ENCODE measurements around the gene TEX38.
"Not testable (repeated sequence)": the region's sequence is repeated elsewhere in the genome, so short reads cannot be mapped to it uniquely, and the experiment has no call there.

The TEX38 gene

GRCh38 chr1:46691997-46692790 lies 20.5 kb downstream of the TEX38 start:
- H3K9me3 Mint-ChIP-seq, result no peaks in the 10 kb centered on the region
- TF ChIP-seq, protein P1, sequence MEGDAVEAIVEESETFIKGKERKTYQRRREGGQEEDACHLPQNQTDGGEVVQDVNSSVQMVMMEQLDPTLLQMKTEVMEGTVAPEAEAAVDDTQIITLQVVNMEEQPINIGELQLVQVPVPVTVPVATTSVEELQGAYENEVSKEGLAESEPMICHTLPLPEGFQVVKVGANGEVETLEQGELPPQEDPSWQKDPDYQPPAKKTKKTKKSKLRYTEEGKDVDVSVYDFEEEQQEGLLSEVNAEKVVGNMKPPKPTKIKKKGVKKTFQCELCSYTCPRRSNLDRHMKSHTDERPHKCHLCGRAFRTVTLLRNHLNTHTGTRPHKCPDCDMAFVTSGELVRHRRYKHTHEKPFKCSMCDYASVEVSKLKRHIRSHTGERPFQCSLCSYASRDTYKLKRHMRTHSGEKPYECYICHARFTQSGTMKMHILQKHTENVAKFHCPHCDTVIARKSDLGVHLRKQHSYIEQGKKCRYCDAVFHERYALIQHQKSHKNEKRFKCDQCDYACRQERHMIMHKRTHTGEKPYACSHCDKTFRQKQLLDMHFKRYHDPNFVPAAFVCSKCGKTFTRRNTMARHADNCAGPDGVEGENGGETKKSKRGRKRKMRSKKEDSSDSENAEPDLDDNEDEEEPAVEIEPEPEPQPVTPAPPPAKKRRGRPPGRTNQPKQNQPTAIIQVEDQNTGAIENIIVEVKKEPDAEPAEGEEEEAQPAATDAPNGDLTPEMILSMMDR (IDR thresholded peaks at IDR 0.05; ENCODE audit: unreplicated experiment in 3 of 3), result no peak
- H3K4me3 Mint-ChIP-seq, result no peak overlapping the region
- peak overlapping the region in 2 of 3 experiments; percentile 27 to 40 for H3K27ac Mint-ChIP-seq
- no peaks in the 10 kb centered on the region for H3K27me3 Mint-ChIP-seq (ENCODE audit: low read depth)
- peaks cover 60% of the 10 kb centered on the region for H3K36me3 Mint-ChIP-seq (ENCODE audit: low read depth)
- peaks cover 63% of the 10 kb centered on the region for H3K4me1 Mint-ChIP-seq

DNA sequence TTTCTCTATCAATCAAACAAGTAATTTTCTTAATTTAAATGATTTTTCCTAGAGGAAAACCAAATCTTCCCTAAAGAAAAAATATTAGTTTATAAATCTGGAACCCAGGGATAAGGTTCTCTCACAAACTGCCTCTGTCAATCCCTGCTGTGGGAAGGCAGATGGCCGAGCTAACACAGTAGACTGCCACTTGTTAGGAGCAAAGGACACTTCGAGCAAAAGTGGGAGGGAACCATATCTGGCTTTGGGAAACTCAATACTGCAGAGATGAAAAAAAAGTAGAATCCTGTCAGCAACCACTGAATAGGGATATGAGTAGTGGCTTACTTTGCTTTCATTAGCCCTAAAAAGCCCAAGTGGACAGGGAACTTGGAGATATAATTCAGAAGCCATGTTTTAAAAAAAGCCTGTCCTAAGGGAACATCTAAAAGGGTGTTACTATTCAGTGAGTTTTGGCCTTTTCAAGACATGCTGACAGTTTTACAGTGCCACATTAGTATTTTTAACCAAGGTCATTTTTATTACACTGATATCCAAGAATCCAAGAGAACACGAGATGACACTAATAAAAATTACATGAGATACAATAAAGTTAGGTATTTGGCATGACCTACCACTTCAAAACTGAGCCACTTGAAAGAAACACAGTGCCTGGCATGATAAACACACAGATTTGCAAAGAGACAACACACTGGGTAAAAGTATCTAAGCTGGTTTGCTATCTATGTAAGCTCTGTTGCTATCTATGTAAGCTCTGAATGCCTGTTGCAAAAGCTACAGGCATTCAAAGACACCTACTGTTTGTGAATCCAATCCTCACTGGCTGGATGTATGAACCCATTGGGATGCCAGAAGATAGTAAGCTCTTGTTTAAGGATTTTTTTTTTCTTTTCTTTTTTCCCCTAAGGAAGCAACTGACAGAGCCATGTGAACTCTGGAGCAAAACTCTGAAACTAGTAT lies 21.4 kb downstream of the TEX38 start:
- no peak overlapping the region for H3K27ac Mint-ChIP-seq
- no peaks in the 10 kb centered on the region for H3K27me3 Mint-ChIP-seq (ENCODE audit: low read depth)
- TF ChIP-seq, protein P1 (IDR thresholded peaks at IDR 0.05; ENCODE audit: unreplicated experiment in 3 of 3), result no peak
- no peak overlapping the region for H3K4me3 Mint-ChIP-seq
- peaks cover 54% of the 10 kb centered on the region for H3K4me1 Mint-ChIP-seq
- peaks cover 63% of the 10 kb centered on the region for H3K36me3 Mint-ChIP-seq (ENCODE audit: low read depth)
- H3K9me3 Mint-ChIP-seq, result no peaks in the 10 kb centered on the region

DNA sequence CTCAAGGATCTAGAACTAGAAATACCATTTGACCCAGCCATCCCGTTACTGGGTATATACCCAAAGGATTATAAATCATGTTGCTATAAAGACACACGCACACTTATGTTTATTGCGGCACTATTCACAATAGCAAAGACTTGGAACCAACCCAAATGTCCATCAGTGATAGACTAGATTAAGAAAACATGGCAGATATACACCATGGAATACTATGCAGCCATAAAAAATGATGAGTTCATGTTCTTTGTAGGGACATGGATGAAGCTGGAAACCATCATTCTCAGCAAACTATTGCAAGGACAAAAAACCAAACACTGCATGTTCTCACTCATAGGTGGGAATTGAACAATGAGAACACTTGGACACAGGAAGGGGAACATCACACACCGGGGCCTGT lies 23.0 kb downstream of the TEX38 start:
- not testable (repeated sequence) for H3K27me3 Mint-ChIP-seq (ENCODE audit: low read depth); H3K4me3 Mint-ChIP-seq; H3K9me3 Mint-ChIP-seq; H3K27ac Mint-ChIP-seq
- H3K36me3 Mint-ChIP-seq (ENCODE audit: low read depth), result peaks cover 50% of the 10 kb centered on the region
- H3K4me1 Mint-ChIP-seq, result peaks cover 38% of the 10 kb centered on the region

DNA sequence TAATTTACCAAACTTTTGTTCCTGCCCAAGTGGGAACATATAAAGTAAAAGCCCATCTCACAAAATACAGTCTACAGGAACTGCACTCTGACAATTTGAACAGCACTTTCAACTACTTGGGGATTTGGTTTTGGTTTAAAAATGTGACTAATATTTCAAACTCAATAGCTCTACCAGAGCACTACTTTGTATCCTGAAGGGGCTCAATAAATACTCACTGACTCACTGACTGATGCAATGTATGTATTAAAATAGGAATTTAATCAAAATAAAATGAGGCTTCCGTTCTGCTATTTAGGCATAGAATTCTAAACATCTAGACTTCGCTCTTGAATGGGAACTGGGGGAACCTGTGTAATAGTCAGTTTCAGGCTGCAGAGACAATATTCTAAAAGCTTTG lies 25.4 kb downstream of the TEX38 start:
- Mint-ChIP-seq H3K9me3 (no peaks in the 10 kb centered on the region), H3K27me3 (ENCODE audit: low read depth) (no peaks in the 10 kb centered on the region), H3K36me3 (ENCODE audit: low read depth) (peaks cover 37% of the 10 kb centered on the region), H3K4me3 (no peak overlapping the region), H3K4me1 (peaks cover 15% of the 10 kb centered on the region), H3K27ac (no peak overlapping the region)
- TF ChIP-seq, protein P1 (IDR thresholded peaks at IDR 0.05; ENCODE audit: unreplicated experiment in 3 of 3), result no peak

DNA sequence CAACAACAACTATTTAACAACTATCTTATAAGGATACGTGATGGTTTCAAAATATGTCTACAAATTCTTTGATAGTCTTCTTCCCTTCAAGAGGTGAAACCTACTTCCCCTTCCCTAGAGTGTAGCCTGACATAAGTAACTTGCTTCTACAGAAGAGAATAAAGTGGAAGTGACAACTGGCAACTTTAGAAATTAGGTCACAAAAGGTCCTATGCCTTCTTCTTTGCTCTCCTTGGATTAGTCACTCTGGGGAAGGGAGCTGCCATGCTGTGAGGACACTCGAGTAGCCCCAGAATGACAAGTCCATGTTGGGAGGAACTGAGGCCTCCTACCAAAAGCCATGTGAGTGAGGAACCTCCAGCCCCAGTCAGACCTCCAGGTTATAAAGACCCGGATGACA lies 28.0 kb downstream of the TEX38 start:
- Mint-ChIP-seq H3K27me3 (ENCODE audit: low read depth) (no peaks in the 10 kb centered on the region), H3K4me1 (no peaks in the 10 kb centered on the region), H3K4me3 (no peak overlapping the region), H3K9me3 (no peaks in the 10 kb centered on the region), H3K36me3 (ENCODE audit: low read depth) (peaks cover 39% of the 10 kb centered on the region), H3K27ac (no peak overlapping the region)
- TF ChIP-seq, protein P1 (IDR thresholded peaks at IDR 0.05; ENCODE audit: unreplicated experiment in 3 of 3), result no peak

DNA sequence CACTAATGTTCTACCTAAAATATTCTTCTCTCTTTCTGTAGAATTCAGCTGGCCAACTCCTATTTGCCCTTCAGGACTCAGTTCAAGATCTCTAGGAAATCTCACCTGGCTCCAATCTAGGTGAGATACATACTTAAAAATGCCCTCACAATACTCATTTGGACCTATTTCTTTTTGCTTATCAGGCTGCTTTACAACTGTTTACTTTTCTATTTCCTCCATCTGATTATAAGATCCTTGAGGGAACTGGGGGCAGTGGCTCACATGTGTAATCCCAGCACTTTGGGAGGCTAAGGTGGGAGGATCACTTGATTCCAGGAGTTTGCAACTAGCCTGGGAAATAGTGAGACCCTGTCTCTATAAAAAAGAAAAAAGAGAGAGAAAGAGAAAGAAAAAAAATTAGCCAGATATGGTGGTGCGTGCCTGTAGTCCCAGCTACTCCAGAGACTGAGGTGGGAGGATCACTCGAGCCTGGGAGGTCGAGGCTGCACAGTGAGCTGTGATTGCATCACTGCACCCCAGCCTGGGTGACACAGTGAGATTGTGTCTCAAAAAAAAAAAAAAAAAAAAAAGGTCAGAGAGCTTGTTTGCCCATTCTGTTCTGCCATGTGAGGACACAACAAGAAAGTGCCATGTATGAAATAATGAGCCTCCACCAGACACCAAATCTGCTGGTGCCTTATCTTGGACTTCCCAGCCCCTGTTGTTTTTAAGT lies 32.4 kb downstream of the TEX38 start:
- TF ChIP-seq, protein P1 (IDR thresholded peaks at IDR 0.05; ENCODE audit: unreplicated experiment in 3 of 3), result no peak
- Mint-ChIP-seq H3K4me1 (no peaks in the 10 kb centered on the region), H3K36me3 (ENCODE audit: low read depth) (peaks cover 49% of the 10 kb centered on the region), H3K4me3 (no peak overlapping the region), H3K27me3 (ENCODE audit: low read depth) (no peaks in the 10 kb centered on the region), H3K27ac (no peak overlapping the region), H3K9me3 (no peaks in the 10 kb centered on the region)
